IMR-90 (cell line): ENCODE data around the gene TAC4. TPM values are rescaled to one million over a fixed set of nuclear protein-coding genes. Genes with fewer than 3 reads are reported as not detected.

Experiments
- ATAC-seq: fragments of 200-7000 bp; cut with Tn5 transposase; 2 replicates; pipeline ENCODE4 v1.9.1; 2020; ENCODE audit warnings: low read depth, mild to moderate bottlenecking, moderate library complexity
- BruUV-seq: library from RNA; stranded (reverse); fragments of 400-500 nt; replicated peaks from 2 replicates; lab custom pipeline; 2021; lab: Mats Ljungman, UMichigan
- CTCF ChIA-PET: fragments of 300-600 bp; formaldehyde crosslinking; extraction: SDS; loops from one replicate; lab custom pipeline; 2021; ENCODE audit warnings: antibody characterized with exemption; lab: Yijun Ruan, JAX
- POLR2A ChIA-PET: fragments of 300-600 bp; sonication (Branson Sonifier 250); formaldehyde crosslinking; loops from one replicate; lab custom pipeline; 2022; ENCODE audit warnings: antibody characterized with exemption; ENCODE audit not compliant: unreplicated experiment; lab: Charles Lee
- DNase-seq: peaks from one replicate; pipeline ENCODE4 v3.0.0; 2013
- H2AFZ ChIP-seq: replicated peaks from 2 replicates; pipeline ENCODE3; 2013; ENCODE audit warnings: low read length, mild to moderate bottlenecking; ENCODE audit not compliant: poor library complexity
- H2AK5ac ChIP-seq: 2 replicates; pipeline ENCODE4 v1.6.1; 2013; ENCODE audit warnings: low read depth, low read length, inconsistent platforms
- H2AK9ac ChIP-seq: replicated peaks from 2 replicates; pipeline ENCODE3; 2013; ENCODE audit warnings: mild to moderate bottlenecking, low read depth, low read length, moderate library complexity; ENCODE audit not compliant: poor library complexity
- H2BK120ac ChIP-seq: 2 replicates; pipeline ENCODE4 v1.6.1; 2013; ENCODE audit warnings: low read depth, low read length, inconsistent platforms
- H2BK15ac ChIP-seq: 3 replicates; pipeline ENCODE4 v1.6.1; 2013; ENCODE audit warnings: low read depth, low read length, inconsistent platforms
- H2BK20ac ChIP-seq: 2 replicates; pipeline ENCODE4 v1.6.1; 2013; ENCODE audit warnings: low read depth, mild to moderate bottlenecking, inconsistent platforms, low read length, moderate library complexity
- H2BK5ac ChIP-seq: 2 replicates; pipeline ENCODE4 v1.6.1; 2013; ENCODE audit warnings: mild to moderate bottlenecking, low read depth, low read length, inconsistent platforms; ENCODE audit not compliant: poor library complexity, severe bottlenecking
- H3K14ac ChIP-seq: replicated peaks from 2 replicates; pipeline ENCODE4 v1.6.1; 2013; ENCODE audit warnings: low read depth, low read length, inconsistent platforms
- H3K18ac ChIP-seq: 2 replicates; pipeline ENCODE4 v1.6.1; 2013; ENCODE audit warnings: low read depth, low read length, control low read depth
- H3K23ac ChIP-seq: 2 replicates; pipeline ENCODE4 v1.6.1; 2013; ENCODE audit warnings: low read depth, low read length, inconsistent platforms
- H3K27ac ChIP-seq: 2 replicates; pipeline ENCODE4 v1.5.1; 2013; ENCODE audit warnings: mild to moderate bottlenecking, control low read depth, low read length; ENCODE audit not compliant: insufficient read depth
- H3K27me3 ChIP-seq: 2 replicates; pipeline ENCODE4 v1.6.1; 2013; ENCODE audit warnings: low read length; ENCODE audit not compliant: control insufficient read depth, insufficient read depth
- H3K36me3 ChIP-seq: 2 replicates; pipeline ENCODE4 v1.6.1; 2013; ENCODE audit warnings: low read length, mixed read lengths; ENCODE audit not compliant: control insufficient read depth, insufficient read depth
- H3K4ac ChIP-seq: 2 replicates; pipeline ENCODE4 v1.6.1; 2013; ENCODE audit warnings: low read depth, low read length, inconsistent platforms
- H3K4me1 ChIP-seq: 2 replicates; pipeline ENCODE4 v1.6.1; 2013; ENCODE audit warnings: low read length, mixed read lengths; ENCODE audit not compliant: control insufficient read depth, insufficient read depth
- H3K4me2 ChIP-seq: 2 replicates; pipeline ENCODE4 v1.6.1; 2013; ENCODE audit warnings: low read depth, mild to moderate bottlenecking, control low read depth, low read length, moderate library complexity
- H3K4me3 ChIP-seq: 2 replicates; pipeline ENCODE4 v1.5.1; 2013; ENCODE audit warnings: low read depth, mild to moderate bottlenecking, control low read depth, low read length, moderate library complexity; ENCODE audit not compliant: insufficient read depth
- H3K56ac ChIP-seq: 2 replicates; pipeline ENCODE4 v1.6.1; 2013; ENCODE audit warnings: low read length, inconsistent platforms; ENCODE audit not compliant: insufficient read depth; ENCODE audit errors: extremely low read depth
- H3K79me1 ChIP-seq, 2 experiments: 2 replicates each; pipeline ENCODE4 v1.6.1; 2013; ENCODE audit warnings: low read length in 2 of 2, inconsistent platforms in 1 of 2, low read depth in 1 of 2
- H3K9ac ChIP-seq: 2 replicates; pipeline ENCODE4 v1.6.1; 2013; ENCODE audit warnings: low read depth, low read length, control low read depth
- H3K9me1 ChIP-seq: 2 replicates; pipeline ENCODE4 v1.6.1; 2013; ENCODE audit warnings: low read length, inconsistent platforms; ENCODE audit not compliant: insufficient read depth
- H3K9me3 ChIP-seq: 2 replicates; pipeline ENCODE4 v1.6.1; 2013; ENCODE audit warnings: low read length; ENCODE audit not compliant: control insufficient read depth, insufficient read depth
- H4K20me1 ChIP-seq: 2 replicates; pipeline ENCODE4 v1.6.1; 2013; ENCODE audit warnings: low read length, inconsistent platforms; ENCODE audit not compliant: insufficient read depth
- H4K5ac ChIP-seq: 2 replicates; pipeline ENCODE4 v1.6.1; 2013; ENCODE audit warnings: mild to moderate bottlenecking, low read depth, low read length, control low read depth
- H4K8ac ChIP-seq, 2 experiments: 2 replicates each; pipeline ENCODE4 v1.6.1; 2013; ENCODE audit warnings: low read depth in 2 of 2, low read length in 2 of 2, control low read depth in 1 of 2, inconsistent platforms in 1 of 2
- H4K91ac ChIP-seq: 2 replicates; pipeline ENCODE4 v1.6.1; 2013; ENCODE audit warnings: low read depth, low read length, inconsistent platforms; ENCODE audit not compliant: insufficient read depth
- CTCF ChIP-seq: conservative IDR thresholded peaks from 2 replicates; pipeline ENCODE4 v1.5.1; 2012; ENCODE audit warnings: mild to moderate bottlenecking, low read depth, low read length, improper control_type of control experiment
- RAD21 ChIP-seq: IDR thresholded peaks from 2 replicates; pipeline ENCODE4 v1.6.1; 2012; ENCODE audit warnings: low read length, improper control_type of control experiment
- RCOR1 ChIP-seq: IDR thresholded peaks from 2 replicates; pipeline ENCODE4 v1.6.1; 2012; ENCODE audit warnings: mild to moderate bottlenecking, low read length, improper control_type of control experiment; ENCODE audit not compliant: insufficient replicate concordance
- WGBS, 2 experiments: methylation state at CpG; one replicate each; pipeline versions ENCODE4 v1.1.5 to v1.1.7; 2013; ENCODE audit warnings: missing lambda C conversion rate in 2 of 2; ENCODE audit not compliant: insufficient read length in 1 of 2; ENCODE audit errors: extremely low coverage in 2 of 2; 5-methylcytosine and 5-hydroxymethylcytosine counted together
- dilution Hi-C: fragments of 300-500 bp; cut with HindIII; formaldehyde crosslinking; loops from one replicate; pipeline ENCODE4 v1.14.3; 2018; ENCODE audit warnings: low sequenced_read_pairs; ENCODE audit not compliant: unreplicated experiment
- in situ Hi-C: fragments of 300-500 bp; cut with MboI; formaldehyde crosslinking; loops from 3 replicates; pipeline ENCODE4 v1.14.3; 2019; ENCODE audit warnings: low sequenced_read_pairs, inconsistent platforms, mixed read lengths
- intact Hi-C: fragments of 100-400 bp; cut with micrococcal nuclease; formaldehyde crosslinking; loops from 2 replicates; pipeline ENCODE4 v1.10.0; 2022
- polyA plus RNA-seq, 3 experiments: library from polyadenylated mRNA; depleted of rRNA; stranded (reverse); fragments of >200 nt; gene quantifications; 2 replicates each; pipeline ENCODE4 v1.2.3, GENCODE V29; 2012; ENCODE audit warnings: low replicate concordance in 1 of 3
- total RNA-seq: library from RNA; depleted of rRNA; stranded (reverse); fragments of >200 nt; gene quantifications from 2 replicates; pipeline ENCODE4 v1.2.3, GENCODE V29; 2012
- TF ChIP-seq, protein P1 (sequence below): fragments of 150-350 bp; IDR thresholded peaks from 2 replicates; pipeline ENCODE4 v1.6.1; 2016; ENCODE audit warnings: low read depth, mild to moderate bottlenecking, low read length, moderate library complexity, borderline replicate concordance

The TAC4 gene
- total and polyA plus RNA-seq, 2 of the 4 experiments (the other 2 are of a cell fraction): not detected

GRCh38 chr17:49866882-49867413, 19.1 kb upstream of the TAC4 start:
- 100% methylated on average over 1 of the region's 3 CpGs for WGBS, 2 experiments
- Histone ChIP-seq H4K20me1 (no peaks in the 10 kb centered on the region), H3K4me2 (no peak overlapping the region), H3K27ac (no peak overlapping the region), H3K14ac (no peak overlapping the region), H3K23ac (no peak overlapping the region), H2BK20ac (no peak overlapping the region), H2AFZ (no peak overlapping the region), H3K36me3 (no peaks in the 10 kb centered on the region), H2AK5ac (no peak overlapping the region), H3K9ac (no peak overlapping the region), H4K8ac (no peak overlapping the region), H4K5ac (no peak overlapping the region), H3K4ac (no peak overlapping the region), H3K4me3 (no peak overlapping the region), H3K9me3 (no peaks in the 10 kb centered on the region), H3K79me1 (no peaks in the 10 kb centered on the region), H3K27me3 (peaks cover 74% of the 10 kb centered on the region), H2BK120ac (no peak overlapping the region), H2BK5ac (no peak overlapping the region), H2BK15ac (no peak overlapping the region), H3K18ac (no peak overlapping the region), H3K56ac (no peak overlapping the region), H2AK9ac (no peak overlapping the region), H3K4me1 (peaks cover 5% of the 10 kb centered on the region; the same call in 1 of the 2 replicates), H4K91ac (no peak overlapping the region), H3K9me1 (no peaks in the 10 kb centered on the region)
- POLR2A ChIA-PET: no interaction called here
- TF ChIP-seq RAD21 (no peak), RCOR1 (no peak), CTCF (no peak)
- TF ChIP-seq, protein P1, sequence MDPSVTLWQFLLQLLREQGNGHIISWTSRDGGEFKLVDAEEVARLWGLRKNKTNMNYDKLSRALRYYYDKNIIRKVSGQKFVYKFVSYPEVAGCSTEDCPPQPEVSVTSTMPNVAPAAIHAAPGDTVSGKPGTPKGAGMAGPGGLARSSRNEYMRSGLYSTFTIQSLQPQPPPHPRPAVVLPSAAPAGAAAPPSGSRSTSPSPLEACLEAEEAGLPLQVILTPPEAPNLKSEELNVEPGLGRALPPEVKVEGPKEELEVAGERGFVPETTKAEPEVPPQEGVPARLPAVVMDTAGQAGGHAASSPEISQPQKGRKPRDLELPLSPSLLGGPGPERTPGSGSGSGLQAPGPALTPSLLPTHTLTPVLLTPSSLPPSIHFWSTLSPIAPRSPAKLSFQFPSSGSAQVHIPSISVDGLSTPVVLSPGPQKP: no peak
- no TSS peak for BruUV-seq
- in situ Hi-C loops: no loop called here
- intact Hi-C loops: no loop called here
- DNase-seq (no peak), ATAC-seq (no peak)
- CTCF ChIA-PET: no interaction called here
- dilution Hi-C loops: no loop called here
